NCI-H1436 treated with DMSO at 0.1 percent for 48 hours (cell line): ENCODE results near the gene PXDN.
"Not testable (repeated sequence)": the region's sequence is repeated elsewhere in the genome, so short reads cannot be mapped to it uniquely, and the experiment has no call there.

Experiments used
- DNase-seq: peaks from one replicate; lab custom pipeline; 2025; lab: John Stamatoyannopoulos, UW

Gene PXDN

GRCh38 chr2:1777156-1777555 lies 32.8 kb upstream of the PXDN start:
- no peak for DNase-seq

GRCh38 chr2:1775511-1776035 lies 31.3 kb upstream of the PXDN start:
- no peak for DNase-seq

GRCh38 chr2:1774929-1775328 lies 30.6 kb upstream of the PXDN start:
- no peak for DNase-seq

GRCh38 chr2:1773883-1774282 lies 29.6 kb upstream of the PXDN start:
- DNase-seq: no peak

GRCh38 chr2:1772471-1773267 lies 28.4 kb upstream of the PXDN start:
- DNase-seq: no peak

GRCh38 chr2:1771626-1772280 lies 27.4 kb upstream of the PXDN start:
- no peak for DNase-seq

- DNase-seq: no peak
These were observed 26.5 kb upstream of the PXDN start for GRCh38 chr2:1770566-1771380.

- DNase-seq: no peak
These were observed 25.5 kb upstream of the PXDN start for GRCh38 chr2:1769703-1770422.

- DNase-seq: no peak
These were observed 23.8 kb upstream of the PXDN start for GRCh38 chr2:1767939-1768691.

GRCh38 chr2:1766851-1767811 lies 22.8 kb upstream of the PXDN start:
- DNase-seq: no peak

GRCh38 chr2:1766425-1766824 lies 22.1 kb upstream of the PXDN start:
- no peak for DNase-seq

GRCh38 chr2:1765201-1765600 lies 20.9 kb upstream of the PXDN start:
- not testable (repeated sequence) for DNase-seq

- no peak for DNase-seq
These were observed 15.3 kb upstream of the PXDN start for GRCh38 chr2:1759611-1759930.

- DNase-seq: no peak
These were observed 14.7 kb upstream of the PXDN start for GRCh38 chr2:1758774-1759610.

- no peak for DNase-seq
These were observed 13.9 kb upstream of the PXDN start for GRCh38 chr2:1758171-1758570.

- DNase-seq: no peak
These were observed 13.3 kb upstream of the PXDN start for GRCh38 chr2:1757567-1757966.

GRCh38 chr2:1757146-1757545 lies 12.8 kb upstream of the PXDN start:
- not testable (repeated sequence) for DNase-seq

- no peak for DNase-seq
These were observed 12.1 kb upstream of the PXDN start for GRCh38 chr2:1756456-1756855.
